Mucosa of descending colon (tissue), 3 donors: ENCODE data around the gene MAP2. TPM values are rescaled to one million over a fixed set of nuclear protein-coding genes. Genes with fewer than 3 reads are reported as not detected.

ENCODE experiments used
- ATAC-seq: fragments of 200-7000 bp; cut with Tn5 transposase; one replicate; pipeline ENCODE4 v1.9.1; 2020; ENCODE audit warnings: mild to moderate bottlenecking, moderate library complexity
- DNase-seq, 3 donors: peaks; one replicate each; pipeline ENCODE4 v3.0.0-alpha.2; 2020
- H3K36me3 ChIP-seq: fragments of 200-600 bp; one replicate; pipeline ENCODE4 v1.8.0; 2021; ENCODE audit warnings: low read depth, mild to moderate bottlenecking
- H3K4me1 ChIP-seq: fragments of 200-600 bp; one replicate; pipeline ENCODE4 v1.8.0; 2021; ENCODE audit warnings: low read depth, mild to moderate bottlenecking
- H3K4me3 ChIP-seq: fragments of 200-600 bp; one replicate; pipeline ENCODE4 v1.8.0; 2021; ENCODE audit warnings: mild to moderate bottlenecking
- H3K9me3 ChIP-seq: fragments of 200-600 bp; one replicate; pipeline ENCODE4 v1.8.0; 2021; ENCODE audit warnings: mild to moderate bottlenecking
- CTCF ChIP-seq: fragments of 200-600 bp; IDR thresholded peaks from one replicate; pipeline ENCODE4 v1.8.0; 2022; ENCODE audit warnings: antibody characterized with exemption, mild to moderate bottlenecking
- intact Hi-C, 2 donors: fragments of 100-400 bp; cut with DNase I in 1 of 2; cut with micrococcal nuclease in 1 of 2; formaldehyde crosslinking; loops; one replicate each; pipeline versions ENCODE4 v1.11.0 to v1.11.1; 2022; cut with DNase I, micrococcal nuclease
- total RNA-seq, 3 donors: library from RNA; stranded (reverse); fragmentation: NEBNext Ultra II Directional in 2 of 3; extraction: Animal tissue kit (Norgen Biotek cat#: 25700) in 2 of 3; gene quantifications; one replicate each; pipeline versions ENCODE4 v1.2.1 to v1.2.4, GENCODE V29; 2021 to 2023
- donor health status: DM: no; HTN: no; CAD: no; lungs with moderate emphysema.
- donor health status: DM: no; HTN: no; CAD: no.
- donor health status: DM: no; HTN: yes; CAD: no.

MAP2 gene
- total RNA-seq, 3 donors from 2014 or later = 2.3 to 8.4 (median 2.5) TPM

- ATAC-seq (no peak), DNase-seq (no peak)
- H3K9me3 ChIP-seq = no peaks in the 10 kb centered on the region
- TF ChIP-seq CTCF = no peak
- H3K36me3 ChIP-seq = no peaks in the 10 kb centered on the region
- no peak overlapping the region for H3K4me3 ChIP-seq
- no peaks in the 10 kb centered on the region for H3K4me1 ChIP-seq
- intact Hi-C loops = no loop called here
Observed at GRCh38 chr2:209442939-209443338, 19.1 kb downstream of the MAP2 start.

- no peak overlapping the region for H3K4me3 ChIP-seq
- no peak for TF ChIP-seq CTCF
- no peaks in the 10 kb centered on the region for H3K4me1 ChIP-seq
- no peaks in the 10 kb centered on the region for H3K9me3 ChIP-seq
- no peak for DNase-seq
- intact Hi-C loops = no loop called here
- H3K36me3 ChIP-seq = no peaks in the 10 kb centered on the region
- no peak for ATAC-seq
Observed at GRCh38 chr2:209445485-209445884, 21.6 kb downstream of the MAP2 start.

GRCh38 chr2:209451209-209451834 is 27.5 kb downstream of the MAP2 start:
- no peak overlapping the region for H3K4me3 ChIP-seq
- intact Hi-C loops = no loop called here
- ATAC-seq = no peak
- no peaks in the 10 kb centered on the region for H3K4me1 ChIP-seq
- no peak for DNase-seq
- H3K36me3 ChIP-seq = no peaks in the 10 kb centered on the region
- no peak for TF ChIP-seq CTCF
- no peaks in the 10 kb centered on the region for H3K9me3 ChIP-seq

GRCh38 chr2:209456489-209456888 is 32.6 kb downstream of the MAP2 start:
- no peaks in the 10 kb centered on the region for H3K9me3 ChIP-seq
- ATAC-seq = no peak
- no peak for DNase-seq
- intact Hi-C loops = no loop called here
- no peaks in the 10 kb centered on the region for H3K4me1 ChIP-seq
- no peaks in the 10 kb centered on the region for H3K36me3 ChIP-seq
- no peak for TF ChIP-seq CTCF
- no peak overlapping the region for H3K4me3 ChIP-seq

- H3K4me1 ChIP-seq = no peaks in the 10 kb centered on the region
- TF ChIP-seq CTCF = no peak
- H3K9me3 ChIP-seq = no peaks in the 10 kb centered on the region
- ATAC-seq (no peak), DNase-seq (no peak)
- no peaks in the 10 kb centered on the region for H3K36me3 ChIP-seq
- intact Hi-C loops = no loop called here
- H3K4me3 ChIP-seq = no peak overlapping the region
Observed at GRCh38 chr2:209458008-209458979, 34.4 kb downstream of the MAP2 start.
